Measurements from ENCODE around the gene NINJ1.

NINJ1 gene

DNA sequence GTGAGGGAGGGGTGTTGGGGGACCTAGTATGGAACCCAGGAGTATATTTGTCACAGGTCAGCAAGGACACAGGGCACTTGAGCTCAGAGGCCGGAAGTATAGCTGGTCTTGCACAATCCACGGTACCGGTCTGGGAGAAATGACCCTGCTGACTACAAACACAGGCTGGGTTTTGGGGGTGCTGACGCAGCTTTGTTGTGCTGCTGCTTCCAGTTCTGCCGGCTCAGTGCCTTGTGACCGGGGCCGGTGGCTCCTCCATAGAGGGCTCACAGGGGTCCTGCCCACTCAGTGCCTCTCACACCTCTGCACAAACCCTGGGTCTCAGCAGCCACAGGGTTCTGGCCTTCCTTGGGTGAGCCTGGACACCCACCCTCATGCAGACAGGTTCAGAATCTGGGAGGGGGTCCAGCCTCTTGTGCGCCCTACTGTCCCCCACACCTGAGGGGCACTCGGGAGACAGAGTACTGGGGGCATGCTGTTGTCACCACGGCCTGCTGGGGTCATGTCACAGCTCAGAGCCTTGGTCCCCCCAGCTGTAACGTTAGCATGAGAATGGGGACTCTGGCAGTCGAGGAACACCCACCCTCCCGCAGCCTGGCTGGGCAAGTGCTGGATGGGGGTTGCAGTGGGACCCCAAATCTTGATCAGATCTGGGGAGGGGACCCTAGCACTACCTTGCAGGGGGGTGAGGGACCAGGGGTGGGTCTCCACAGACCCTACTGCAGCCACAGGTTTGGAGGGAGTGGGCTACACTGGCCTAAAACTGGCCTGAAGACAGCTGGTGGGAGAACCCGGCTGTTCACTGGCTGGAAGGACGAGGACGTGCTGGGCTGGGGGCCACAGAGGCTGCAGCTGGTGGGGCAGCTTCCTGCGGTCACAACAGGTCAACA lies 17.7 kb downstream of the NINJ1 start:
- Histone ChIP-seq H3K9me3 (ENCODE audit: insufficient read depth, low read depth, low read length) (no peaks in the 10 kb centered on the region), H3F3A (ENCODE audit: low read depth) (no peaks in the 10 kb centered on the region), H3K4me2 (ENCODE audit: low read depth, low read length, poor library complexity, severe bottlenecking) (no peak overlapping the region), H3K4me3 (ENCODE audit: low read length, poor library complexity, severe bottlenecking) (no peak overlapping the region), H3K9me2 (replicated peaks; ENCODE audit: low read depth, low read length) (no peaks in the 10 kb centered on the region), H3K27me3 (ENCODE audit: insufficient read depth, low read length, poor library complexity, severe bottlenecking) (no peaks in the 10 kb centered on the region), H3K4me1 (ENCODE audit: insufficient read depth, low read length, poor library complexity, severe bottlenecking) (no peaks in the 10 kb centered on the region), H3K9ac (ENCODE audit: low read depth, low read length, poor library complexity, severe bottlenecking) (no peak overlapping the region), H3K79me2 (ENCODE audit: insufficient read depth, low read length) (no peaks in the 10 kb centered on the region), H3K36me3 (ENCODE audit: insufficient read depth, low read length) (peaks cover 28% of the 10 kb centered on the region; the same call in 1 of the 2 replicates), H4K20me1 (ENCODE audit: insufficient read depth, low read length, poor library complexity, severe bottlenecking) (no peaks in the 10 kb centered on the region), H2AFZ (ENCODE audit: low read length) (no peak overlapping the region)
- TF ChIP-seq EZH2phosphoT487 (IDR thresholded peaks at IDR 0.05; ENCODE audit: borderline replicate concordance) = no peak
- TF ChIP-seq, protein P1, sequence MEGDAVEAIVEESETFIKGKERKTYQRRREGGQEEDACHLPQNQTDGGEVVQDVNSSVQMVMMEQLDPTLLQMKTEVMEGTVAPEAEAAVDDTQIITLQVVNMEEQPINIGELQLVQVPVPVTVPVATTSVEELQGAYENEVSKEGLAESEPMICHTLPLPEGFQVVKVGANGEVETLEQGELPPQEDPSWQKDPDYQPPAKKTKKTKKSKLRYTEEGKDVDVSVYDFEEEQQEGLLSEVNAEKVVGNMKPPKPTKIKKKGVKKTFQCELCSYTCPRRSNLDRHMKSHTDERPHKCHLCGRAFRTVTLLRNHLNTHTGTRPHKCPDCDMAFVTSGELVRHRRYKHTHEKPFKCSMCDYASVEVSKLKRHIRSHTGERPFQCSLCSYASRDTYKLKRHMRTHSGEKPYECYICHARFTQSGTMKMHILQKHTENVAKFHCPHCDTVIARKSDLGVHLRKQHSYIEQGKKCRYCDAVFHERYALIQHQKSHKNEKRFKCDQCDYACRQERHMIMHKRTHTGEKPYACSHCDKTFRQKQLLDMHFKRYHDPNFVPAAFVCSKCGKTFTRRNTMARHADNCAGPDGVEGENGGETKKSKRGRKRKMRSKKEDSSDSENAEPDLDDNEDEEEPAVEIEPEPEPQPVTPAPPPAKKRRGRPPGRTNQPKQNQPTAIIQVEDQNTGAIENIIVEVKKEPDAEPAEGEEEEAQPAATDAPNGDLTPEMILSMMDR (conservative IDR thresholded peaks at IDR 0.05; ENCODE audit: low read length) = no peak

DNA sequence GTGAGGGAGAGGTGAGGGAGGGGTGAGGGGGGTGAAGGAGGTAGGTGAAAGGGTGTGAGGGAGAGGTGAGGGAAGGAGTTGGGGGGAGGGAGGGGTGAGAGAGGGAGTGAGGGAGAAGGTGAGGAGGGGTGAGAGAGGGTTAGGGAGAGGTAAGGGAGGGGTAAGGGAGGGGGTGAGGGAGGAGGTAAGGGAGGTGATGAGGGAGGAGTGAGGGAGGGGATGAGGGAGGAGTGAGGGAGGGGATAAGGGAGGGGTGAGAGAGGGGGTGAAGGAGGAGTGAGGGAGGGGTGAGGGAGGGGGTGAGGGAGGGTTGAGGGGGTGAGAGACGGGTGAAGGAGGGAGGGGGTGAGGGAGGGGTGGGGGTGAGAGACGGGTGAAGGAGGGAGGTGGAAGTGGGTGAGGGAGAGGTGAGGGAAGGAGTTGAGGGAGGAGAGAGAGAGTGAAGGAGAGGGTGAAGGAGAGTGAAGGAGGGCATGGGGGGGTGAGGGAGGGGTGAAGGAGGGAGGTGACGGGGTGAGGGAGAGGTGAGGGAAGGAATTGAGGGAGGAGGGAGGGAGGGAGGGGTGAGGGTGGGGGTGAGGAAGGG lies 18.5 kb downstream of the NINJ1 start:
- H3K9ac ChIP-seq (ENCODE audit: low read depth, low read length, poor library complexity, severe bottlenecking) = no peak overlapping the region
- no peaks in the 10 kb centered on the region for H3K27me3 ChIP-seq (ENCODE audit: insufficient read depth, low read length, poor library complexity, severe bottlenecking)
- no peak overlapping the region for H3K4me3 ChIP-seq (ENCODE audit: low read length, poor library complexity, severe bottlenecking)
- H4K20me1 ChIP-seq (ENCODE audit: insufficient read depth, low read length, poor library complexity, severe bottlenecking) = no peaks in the 10 kb centered on the region
- no peaks in the 10 kb centered on the region for H3K9me2 ChIP-seq (replicated peaks; ENCODE audit: low read depth, low read length)
- H3F3A ChIP-seq (ENCODE audit: low read depth) = no peaks in the 10 kb centered on the region
- no peak overlapping the region for H2AFZ ChIP-seq (ENCODE audit: low read length)
- H3K9me3 ChIP-seq (ENCODE audit: insufficient read depth, low read depth, low read length) = no peaks in the 10 kb centered on the region
- peaks cover 36% of the 10 kb centered on the region; the same call in 1 of the 2 replicates for H3K36me3 ChIP-seq (ENCODE audit: insufficient read depth, low read length)
- TF ChIP-seq, protein P1 (conservative IDR thresholded peaks at IDR 0.05; ENCODE audit: low read length) = no peak
- TF ChIP-seq EZH2phosphoT487 (IDR thresholded peaks at IDR 0.05; ENCODE audit: borderline replicate concordance) = no peak
- no peak overlapping the region for H3K4me2 ChIP-seq (ENCODE audit: low read depth, low read length, poor library complexity, severe bottlenecking)
- no peaks in the 10 kb centered on the region for H3K4me1 ChIP-seq (ENCODE audit: insufficient read depth, low read length, poor library complexity, severe bottlenecking)
- no peaks in the 10 kb centered on the region for H3K79me2 ChIP-seq (ENCODE audit: insufficient read depth, low read length)

DNA sequence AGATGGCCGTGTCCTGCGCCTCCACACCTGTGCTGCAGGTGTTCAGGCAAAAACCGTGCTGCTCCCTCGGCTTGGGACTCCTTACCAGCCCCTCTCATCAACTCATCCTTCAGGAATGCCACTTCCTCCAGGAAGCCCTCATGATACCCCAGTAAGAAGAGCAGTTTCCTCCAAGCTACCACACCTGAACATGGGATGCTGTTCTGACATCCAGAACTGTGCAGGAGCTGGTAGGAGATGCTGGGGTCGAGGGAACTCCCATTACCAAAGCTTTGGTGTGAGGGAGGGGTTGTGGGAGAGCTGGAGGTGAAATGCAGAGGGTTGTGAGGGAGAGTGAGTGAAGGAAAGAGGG lies 19.1 kb downstream of the NINJ1 start:
- TF ChIP-seq, protein P1 (conservative IDR thresholded peaks at IDR 0.05; ENCODE audit: low read length) = no peak
- TF ChIP-seq EZH2phosphoT487 (IDR thresholded peaks at IDR 0.05; ENCODE audit: borderline replicate concordance) = no peak

More for the DNA sequence above, 19.1 kb downstream of the NINJ1 start:
- H3K9me2 ChIP-seq (replicated peaks; ENCODE audit: low read depth, low read length) = no peaks in the 10 kb centered on the region
- H2AFZ ChIP-seq (ENCODE audit: low read length) = no peak overlapping the region
- H3F3A ChIP-seq (ENCODE audit: low read depth) = no peaks in the 10 kb centered on the region
- H3K36me3 ChIP-seq (ENCODE audit: insufficient read depth, low read length) = peaks cover 41% of the 10 kb centered on the region; the same call in 1 of the 2 replicates
- H3K79me2 ChIP-seq (ENCODE audit: insufficient read depth, low read length) = no peaks in the 10 kb centered on the region
- no peaks in the 10 kb centered on the region for H3K9me3 ChIP-seq (ENCODE audit: insufficient read depth, low read depth, low read length)
- H3K4me2 ChIP-seq (ENCODE audit: low read depth, low read length, poor library complexity, severe bottlenecking) = no peak overlapping the region
- H3K4me1 ChIP-seq (ENCODE audit: insufficient read depth, low read length, poor library complexity, severe bottlenecking) = no peaks in the 10 kb centered on the region
- no peak overlapping the region for H3K4me3 ChIP-seq (ENCODE audit: low read length, poor library complexity, severe bottlenecking)
- H4K20me1 ChIP-seq (ENCODE audit: insufficient read depth, low read length, poor library complexity, severe bottlenecking) = no peaks in the 10 kb centered on the region
- H3K9ac ChIP-seq (ENCODE audit: low read depth, low read length, poor library complexity, severe bottlenecking) = no peak overlapping the region
- H3K27me3 ChIP-seq (ENCODE audit: insufficient read depth, low read length, poor library complexity, severe bottlenecking) = no peaks in the 10 kb centered on the region

All from Loucy (cell line).